Measurements from ENCODE around the gene HNF1A.

GRCh38 chr12:121018860-121019617, 40.7 kb downstream of the HNF1A start:
- TF ChIP-seq IKZF1 (IDR thresholded peaks at IDR 0.05): no peak
- no peak for TF ChIP-seq ATF6 (CRISPR knock-in tag; conservative IDR thresholded peaks at IDR 0.05)
- no peak for TF ChIP-seq MED13 (CRISPR knock-in tag; IDR thresholded peaks at IDR 0.05)
- no peak for TF ChIP-seq DR1 (CRISPR knock-in tag; IDR thresholded peaks at IDR 0.05)
- TF ChIP-seq ZNF740 (CRISPR knock-in tag; IDR thresholded peaks at IDR 0.05): no peak
- no peak for TF ChIP-seq ZKSCAN1 (IDR thresholded peaks at IDR 0.05; ENCODE audit: low read length)
- no peak for TF ChIP-seq SNAPC4 (CRISPR knock-in tag; IDR thresholded peaks at IDR 0.05)
- TF ChIP-seq IRF2 (CRISPR knock-in tag; IDR thresholded peaks at IDR 0.05): no peak

All from HepG2 (cell line).